ENCODE data around the gene TET3.

GRCh38 chr2:73938718-73939352 lies 45.9 kb upstream of the TET3 start:
- TF ChIP-seq CTCF (IDR thresholded peaks at IDR 0.05) = no peak
- no peak for TF ChIP-seq POLR2AphosphoS5 (IDR thresholded peaks at IDR 0.05; ENCODE audit: insufficient read depth in 1 of 2, low read depth in 1 of 2)
- no peak for TF ChIP-seq POLR2A (IDR thresholded peaks at IDR 0.05)

Measured in vagina (tissue), 2 donors.